IMR-90 (cell line): ENCODE data around the gene DPEP1. TPM values are rescaled to one million over a fixed set of nuclear protein-coding genes. Genes with fewer than 3 reads are reported as not detected.

Experiments used
- ATAC-seq: fragments of 200-7000 bp; cut with Tn5 transposase; 2 replicates; pipeline ENCODE4 v1.9.1; 2020; ENCODE audit warnings: low read depth, mild to moderate bottlenecking, moderate library complexity
- BruUV-seq: library from RNA; stranded (reverse); fragments of 400-500 nt; replicated peaks from 2 replicates; lab custom pipeline; 2021; lab: Mats Ljungman, UMichigan
- CTCF ChIA-PET: fragments of 300-600 bp; formaldehyde crosslinking; extraction: SDS; loops from one replicate; lab custom pipeline; 2021; ENCODE audit warnings: antibody characterized with exemption; lab: Yijun Ruan, JAX
- POLR2A ChIA-PET: fragments of 300-600 bp; sonication (Branson Sonifier 250); formaldehyde crosslinking; loops from one replicate; lab custom pipeline; 2022; ENCODE audit warnings: antibody characterized with exemption; ENCODE audit not compliant: unreplicated experiment; lab: Charles Lee
- DNase-seq: peaks from one replicate; pipeline ENCODE4 v3.0.0; 2013
- H2AFZ ChIP-seq: replicated peaks from 2 replicates; pipeline ENCODE3; 2013; ENCODE audit warnings: low read length, mild to moderate bottlenecking; ENCODE audit not compliant: poor library complexity
- H2AK5ac ChIP-seq: 2 replicates; pipeline ENCODE4 v1.6.1; 2013; ENCODE audit warnings: low read depth, low read length, inconsistent platforms
- H2AK9ac ChIP-seq: replicated peaks from 2 replicates; pipeline ENCODE3; 2013; ENCODE audit warnings: mild to moderate bottlenecking, low read depth, low read length, moderate library complexity; ENCODE audit not compliant: poor library complexity
- H2BK120ac ChIP-seq: 2 replicates; pipeline ENCODE4 v1.6.1; 2013; ENCODE audit warnings: low read depth, low read length, inconsistent platforms
- H2BK15ac ChIP-seq: 3 replicates; pipeline ENCODE4 v1.6.1; 2013; ENCODE audit warnings: low read depth, low read length, inconsistent platforms
- H2BK20ac ChIP-seq: 2 replicates; pipeline ENCODE4 v1.6.1; 2013; ENCODE audit warnings: low read depth, mild to moderate bottlenecking, inconsistent platforms, low read length, moderate library complexity
- H2BK5ac ChIP-seq: 2 replicates; pipeline ENCODE4 v1.6.1; 2013; ENCODE audit warnings: mild to moderate bottlenecking, low read depth, low read length, inconsistent platforms; ENCODE audit not compliant: poor library complexity, severe bottlenecking
- H3K14ac ChIP-seq: replicated peaks from 2 replicates; pipeline ENCODE4 v1.6.1; 2013; ENCODE audit warnings: low read depth, low read length, inconsistent platforms
- H3K18ac ChIP-seq: 2 replicates; pipeline ENCODE4 v1.6.1; 2013; ENCODE audit warnings: low read depth, low read length, control low read depth
- H3K23ac ChIP-seq: 2 replicates; pipeline ENCODE4 v1.6.1; 2013; ENCODE audit warnings: low read depth, low read length, inconsistent platforms
- H3K27ac ChIP-seq: 2 replicates; pipeline ENCODE4 v1.5.1; 2013; ENCODE audit warnings: mild to moderate bottlenecking, control low read depth, low read length; ENCODE audit not compliant: insufficient read depth
- H3K27me3 ChIP-seq: 2 replicates; pipeline ENCODE4 v1.6.1; 2013; ENCODE audit warnings: low read length; ENCODE audit not compliant: control insufficient read depth, insufficient read depth
- H3K36me3 ChIP-seq: 2 replicates; pipeline ENCODE4 v1.6.1; 2013; ENCODE audit warnings: low read length, mixed read lengths; ENCODE audit not compliant: control insufficient read depth, insufficient read depth
- H3K4ac ChIP-seq: 2 replicates; pipeline ENCODE4 v1.6.1; 2013; ENCODE audit warnings: low read depth, low read length, inconsistent platforms
- H3K4me1 ChIP-seq: 2 replicates; pipeline ENCODE4 v1.6.1; 2013; ENCODE audit warnings: low read length, mixed read lengths; ENCODE audit not compliant: control insufficient read depth, insufficient read depth
- H3K4me2 ChIP-seq: 2 replicates; pipeline ENCODE4 v1.6.1; 2013; ENCODE audit warnings: low read depth, mild to moderate bottlenecking, control low read depth, low read length, moderate library complexity
- H3K4me3 ChIP-seq: 2 replicates; pipeline ENCODE4 v1.5.1; 2013; ENCODE audit warnings: low read depth, mild to moderate bottlenecking, control low read depth, low read length, moderate library complexity; ENCODE audit not compliant: insufficient read depth
- H3K56ac ChIP-seq: 2 replicates; pipeline ENCODE4 v1.6.1; 2013; ENCODE audit warnings: low read length, inconsistent platforms; ENCODE audit not compliant: insufficient read depth; ENCODE audit errors: extremely low read depth
- H3K79me1 ChIP-seq, 2 experiments: 2 replicates each; pipeline ENCODE4 v1.6.1; 2013; ENCODE audit warnings: low read length in 2 of 2, inconsistent platforms in 1 of 2, low read depth in 1 of 2
- H3K9ac ChIP-seq: 2 replicates; pipeline ENCODE4 v1.6.1; 2013; ENCODE audit warnings: low read depth, low read length, control low read depth
- H3K9me1 ChIP-seq: 2 replicates; pipeline ENCODE4 v1.6.1; 2013; ENCODE audit warnings: low read length, inconsistent platforms; ENCODE audit not compliant: insufficient read depth
- H3K9me3 ChIP-seq: 2 replicates; pipeline ENCODE4 v1.6.1; 2013; ENCODE audit warnings: low read length; ENCODE audit not compliant: control insufficient read depth, insufficient read depth
- H4K20me1 ChIP-seq: 2 replicates; pipeline ENCODE4 v1.6.1; 2013; ENCODE audit warnings: low read length, inconsistent platforms; ENCODE audit not compliant: insufficient read depth
- H4K5ac ChIP-seq: 2 replicates; pipeline ENCODE4 v1.6.1; 2013; ENCODE audit warnings: mild to moderate bottlenecking, low read depth, low read length, control low read depth
- H4K8ac ChIP-seq, 2 experiments: 2 replicates each; pipeline ENCODE4 v1.6.1; 2013; ENCODE audit warnings: low read depth in 2 of 2, low read length in 2 of 2, control low read depth in 1 of 2, inconsistent platforms in 1 of 2
- H4K91ac ChIP-seq: 2 replicates; pipeline ENCODE4 v1.6.1; 2013; ENCODE audit warnings: low read depth, low read length, inconsistent platforms; ENCODE audit not compliant: insufficient read depth
- BHLHE40 ChIP-seq: fragments of 150-350 bp; IDR thresholded peaks from 2 replicates; pipeline ENCODE4 v1.6.1; 2016; ENCODE audit warnings: mild to moderate bottlenecking, low read depth, low read length
- CEBPB ChIP-seq: IDR thresholded peaks from 2 replicates; pipeline ENCODE4 v1.6.1; 2012; ENCODE audit warnings: low read depth, low read length, improper control_type of control experiment
- CHD1 ChIP-seq: IDR thresholded peaks from 2 replicates; pipeline ENCODE4 v1.6.1; 2012; ENCODE audit warnings: low read depth, low read length, improper control_type of control experiment
- ELK1 ChIP-seq: fragments of 150-350 bp; IDR thresholded peaks from 2 replicates; pipeline ENCODE4 v1.6.1; 2016; ENCODE audit warnings: low read depth, mild to moderate bottlenecking, low read length, moderate library complexity, borderline replicate concordance
- FOS ChIP-seq: fragments of 150-350 bp; IDR thresholded peaks from 2 replicates; pipeline ENCODE4 v1.6.1; 2016; ENCODE audit warnings: low read depth, low read length
- NFE2L2 ChIP-seq: fragments of 150-350 bp; IDR thresholded peaks from 2 replicates; pipeline ENCODE4 v1.6.1; 2016; ENCODE audit warnings: low read depth, mild to moderate bottlenecking, low read length
- POLR2A ChIP-seq: IDR thresholded peaks from 2 replicates; pipeline ENCODE4 v1.6.1; 2012; ENCODE audit warnings: mild to moderate bottlenecking, low read depth, low read length
- RAD21 ChIP-seq: IDR thresholded peaks from 2 replicates; pipeline ENCODE4 v1.6.1; 2012; ENCODE audit warnings: low read length, improper control_type of control experiment
- RCOR1 ChIP-seq: IDR thresholded peaks from 2 replicates; pipeline ENCODE4 v1.6.1; 2012; ENCODE audit warnings: mild to moderate bottlenecking, low read length, improper control_type of control experiment; ENCODE audit not compliant: insufficient replicate concordance
- RFX5 ChIP-seq: IDR thresholded peaks from 2 replicates; pipeline ENCODE4 v1.8.0; 2012; ENCODE audit warnings: low read depth, mild to moderate bottlenecking, low read length, moderate library complexity
- USF2 ChIP-seq: fragments of 150-350 bp; IDR thresholded peaks from 2 replicates; pipeline ENCODE4 v1.6.1; 2017; ENCODE audit warnings: mild to moderate bottlenecking, antibody characterized with exemption, low read length, low read depth
- WGBS, 2 experiments: methylation state at CpG; one replicate each; pipeline versions ENCODE4 v1.1.5 to v1.1.7; 2013; ENCODE audit warnings: missing lambda C conversion rate in 2 of 2; ENCODE audit not compliant: insufficient read length in 1 of 2; ENCODE audit errors: extremely low coverage in 2 of 2; 5-methylcytosine and 5-hydroxymethylcytosine counted together
- dilution Hi-C: fragments of 300-500 bp; cut with HindIII; formaldehyde crosslinking; loops from one replicate; pipeline ENCODE4 v1.14.3; 2018; ENCODE audit warnings: low sequenced_read_pairs; ENCODE audit not compliant: unreplicated experiment
- in situ Hi-C: fragments of 300-500 bp; cut with MboI; formaldehyde crosslinking; loops from 3 replicates; pipeline ENCODE4 v1.14.3; 2019; ENCODE audit warnings: low sequenced_read_pairs, inconsistent platforms, mixed read lengths
- intact Hi-C: fragments of 100-400 bp; cut with micrococcal nuclease; formaldehyde crosslinking; loops from 2 replicates; pipeline ENCODE4 v1.10.0; 2022
- polyA plus RNA-seq, 3 experiments: library from polyadenylated mRNA; depleted of rRNA; stranded (reverse); fragments of >200 nt; gene quantifications; 2 replicates each; pipeline ENCODE4 v1.2.3, GENCODE V29; 2012; ENCODE audit warnings: low replicate concordance in 1 of 3
- total RNA-seq: library from RNA; depleted of rRNA; stranded (reverse); fragments of >200 nt; gene quantifications from 2 replicates; pipeline ENCODE4 v1.2.3, GENCODE V29; 2012

Gene DPEP1
- total and polyA plus RNA-seq, 2 of the 4 experiments (the other 2 are of a cell fraction), result not detected

GRCh38 chr16:89586218-89586617, 27.2 kb upstream of the DPEP1 start:
- Histone ChIP-seq H3K4ac (no peak overlapping the region), H3K4me2 (no peak overlapping the region), H2BK15ac (no peak overlapping the region), H3K27me3 (no peaks in the 10 kb centered on the region), H3K14ac (no peak overlapping the region), H2AK9ac (peak overlapping the region; percentile 24), H3K9me3 (no peaks in the 10 kb centered on the region), H3K36me3 (no peaks in the 10 kb centered on the region), H3K79me1 (peaks cover 0 to 5% of the 10 kb centered on the region in 2 experiments; a peak in 1 of 4 replicates), H4K8ac (no peak overlapping the region), H4K5ac (no peak overlapping the region), H3K27ac (no peak overlapping the region), H3K9ac (no peak overlapping the region), H3K4me3 (no peak overlapping the region), H2BK5ac (no peak overlapping the region), H2AK5ac (0 out of 2 replicates have a peak overlapping the region, but pooled peaks have one; percentile 28), H4K20me1 (no peaks in the 10 kb centered on the region), H2BK120ac (no peak overlapping the region), H2AFZ (no peak overlapping the region), H3K18ac (no peak overlapping the region), H3K56ac (no peak overlapping the region), H3K4me1 (peaks cover 12% of the 10 kb centered on the region), H3K9me1 (peaks cover 14% of the 10 kb centered on the region), H4K91ac (no peak overlapping the region), H3K23ac (no peak overlapping the region), H2BK20ac (no peak overlapping the region)
- no peak for DNase-seq
- intact Hi-C loops, result no loop called here
- ChIA-PET CTCF (no interaction called here), POLR2A (no interaction called here)
- dilution Hi-C loops, result no loop called here
- in situ Hi-C loops, result no loop called here
- TF ChIP-seq CHD1 (no peak), ELK1 (no peak), POLR2A (no peak), CEBPB (no peak), NFE2L2 (no peak), RAD21 (no peak), BHLHE40 (no peak), FOS (no peak), RCOR1 (no peak), USF2 (no peak), RFX5 (no peak)
- no CpG with 5 or more reads among the region's 7 CpGs for WGBS, 2 experiments
- BruUV-seq, result no TSS peak
- ATAC-seq, result no peak
